Measurements from ENCODE around the gene TGFBR2.

DNA sequence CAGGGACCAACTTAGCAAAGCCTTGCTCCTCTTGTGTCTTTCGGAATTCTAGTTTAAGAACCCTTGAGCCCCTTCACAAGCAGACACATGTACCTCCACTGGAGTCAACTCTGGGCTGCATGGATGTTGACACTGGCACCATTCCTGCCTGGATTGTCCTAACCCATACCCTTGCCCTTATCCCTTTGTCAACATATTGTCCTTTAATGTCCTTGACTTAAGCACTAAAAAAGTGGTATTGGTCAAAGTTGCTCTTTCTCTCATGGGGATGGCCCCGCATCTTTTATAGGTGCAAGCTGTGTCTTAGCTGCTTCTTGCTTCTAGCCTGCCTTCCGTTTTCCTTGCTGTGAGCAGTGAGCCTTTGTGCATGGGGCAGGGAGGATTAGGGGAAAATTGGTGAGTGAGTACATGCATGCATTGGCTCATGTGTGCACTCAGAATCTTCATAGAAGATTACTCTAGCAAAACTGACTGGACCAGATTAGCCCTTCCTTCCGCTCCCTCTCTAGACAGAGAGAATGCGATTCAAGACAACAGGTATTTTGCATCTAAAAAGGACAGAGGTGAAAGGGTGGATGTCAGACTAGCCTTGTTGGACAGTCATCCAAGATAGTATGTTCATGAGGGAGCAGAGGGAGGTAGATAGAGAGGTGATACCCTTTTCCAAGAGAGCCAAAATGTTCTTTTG lies 42.4 kb downstream of the TGFBR2 start:
- TF ChIP-seq, protein P1, sequence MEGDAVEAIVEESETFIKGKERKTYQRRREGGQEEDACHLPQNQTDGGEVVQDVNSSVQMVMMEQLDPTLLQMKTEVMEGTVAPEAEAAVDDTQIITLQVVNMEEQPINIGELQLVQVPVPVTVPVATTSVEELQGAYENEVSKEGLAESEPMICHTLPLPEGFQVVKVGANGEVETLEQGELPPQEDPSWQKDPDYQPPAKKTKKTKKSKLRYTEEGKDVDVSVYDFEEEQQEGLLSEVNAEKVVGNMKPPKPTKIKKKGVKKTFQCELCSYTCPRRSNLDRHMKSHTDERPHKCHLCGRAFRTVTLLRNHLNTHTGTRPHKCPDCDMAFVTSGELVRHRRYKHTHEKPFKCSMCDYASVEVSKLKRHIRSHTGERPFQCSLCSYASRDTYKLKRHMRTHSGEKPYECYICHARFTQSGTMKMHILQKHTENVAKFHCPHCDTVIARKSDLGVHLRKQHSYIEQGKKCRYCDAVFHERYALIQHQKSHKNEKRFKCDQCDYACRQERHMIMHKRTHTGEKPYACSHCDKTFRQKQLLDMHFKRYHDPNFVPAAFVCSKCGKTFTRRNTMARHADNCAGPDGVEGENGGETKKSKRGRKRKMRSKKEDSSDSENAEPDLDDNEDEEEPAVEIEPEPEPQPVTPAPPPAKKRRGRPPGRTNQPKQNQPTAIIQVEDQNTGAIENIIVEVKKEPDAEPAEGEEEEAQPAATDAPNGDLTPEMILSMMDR (IDR thresholded peaks at IDR 0.05) = no peak
- TF ChIP-seq, protein P2, sequence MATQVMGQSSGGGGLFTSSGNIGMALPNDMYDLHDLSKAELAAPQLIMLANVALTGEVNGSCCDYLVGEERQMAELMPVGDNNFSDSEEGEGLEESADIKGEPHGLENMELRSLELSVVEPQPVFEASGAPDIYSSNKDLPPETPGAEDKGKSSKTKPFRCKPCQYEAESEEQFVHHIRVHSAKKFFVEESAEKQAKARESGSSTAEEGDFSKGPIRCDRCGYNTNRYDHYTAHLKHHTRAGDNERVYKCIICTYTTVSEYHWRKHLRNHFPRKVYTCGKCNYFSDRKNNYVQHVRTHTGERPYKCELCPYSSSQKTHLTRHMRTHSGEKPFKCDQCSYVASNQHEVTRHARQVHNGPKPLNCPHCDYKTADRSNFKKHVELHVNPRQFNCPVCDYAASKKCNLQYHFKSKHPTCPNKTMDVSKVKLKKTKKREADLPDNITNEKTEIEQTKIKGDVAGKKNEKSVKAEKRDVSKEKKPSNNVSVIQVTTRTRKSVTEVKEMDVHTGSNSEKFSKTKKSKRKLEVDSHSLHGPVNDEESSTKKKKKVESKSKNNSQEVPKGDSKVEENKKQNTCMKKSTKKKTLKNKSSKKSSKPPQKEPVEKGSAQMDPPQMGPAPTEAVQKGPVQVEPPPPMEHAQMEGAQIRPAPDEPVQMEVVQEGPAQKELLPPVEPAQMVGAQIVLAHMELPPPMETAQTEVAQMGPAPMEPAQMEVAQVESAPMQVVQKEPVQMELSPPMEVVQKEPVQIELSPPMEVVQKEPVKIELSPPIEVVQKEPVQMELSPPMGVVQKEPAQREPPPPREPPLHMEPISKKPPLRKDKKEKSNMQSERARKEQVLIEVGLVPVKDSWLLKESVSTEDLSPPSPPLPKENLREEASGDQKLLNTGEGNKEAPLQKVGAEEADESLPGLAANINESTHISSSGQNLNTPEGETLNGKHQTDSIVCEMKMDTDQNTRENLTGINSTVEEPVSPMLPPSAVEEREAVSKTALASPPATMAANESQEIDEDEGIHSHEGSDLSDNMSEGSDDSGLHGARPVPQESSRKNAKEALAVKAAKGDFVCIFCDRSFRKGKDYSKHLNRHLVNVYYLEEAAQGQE (IDR thresholded peaks at IDR 0.05; ENCODE audit: insufficient read depth in 1 of 2, low read depth in 2 of 2, low read length in 1 of 2) = no peak
- no peak for TF ChIP-seq TCF7L2 (IDR thresholded peaks at IDR 0.05; ENCODE audit: low read depth, low read length)

Measured in Panc1 (cell line).